ENCODE results near the gene NR1D2.

NR1D2 gene

DNA sequence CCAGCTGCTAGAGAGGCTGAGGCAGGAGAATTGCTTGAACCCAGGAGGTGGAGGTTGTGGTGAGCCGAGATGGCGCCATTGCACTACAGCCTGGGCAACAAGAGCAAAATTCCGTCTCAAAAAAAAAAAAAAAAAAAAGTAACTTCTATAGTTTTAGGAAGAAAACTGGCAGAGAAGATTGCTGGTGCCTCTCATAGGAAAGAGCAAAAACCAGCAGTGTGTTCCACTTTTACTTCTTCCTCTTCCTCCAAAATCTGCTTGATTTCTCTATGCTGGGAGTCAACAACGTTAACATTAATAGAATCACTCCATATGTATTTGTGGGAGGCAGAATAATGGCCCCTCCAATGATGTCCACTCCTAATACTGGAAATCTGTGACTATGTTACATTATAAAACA is 12.5 kb upstream of the NR1D2 start:
- no peak for DNase-seq

DNA sequence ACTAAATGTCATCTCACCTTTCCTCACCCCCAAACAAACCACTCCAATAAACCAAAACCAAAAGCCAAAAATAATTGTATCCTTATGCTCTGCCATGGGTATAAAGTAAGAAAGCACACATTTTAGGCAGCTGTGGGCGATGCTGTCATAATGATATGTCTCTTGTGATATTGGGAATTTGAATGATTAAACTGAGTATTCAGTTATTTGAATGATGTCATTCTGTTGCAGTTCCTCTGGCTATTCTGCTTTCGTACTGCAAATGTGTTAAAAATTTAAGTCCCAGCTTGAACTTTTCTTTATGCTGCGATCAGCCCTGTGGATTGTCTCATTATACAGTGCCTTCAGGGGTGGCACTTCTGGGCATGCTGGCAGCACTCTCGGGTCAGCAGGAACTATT is 10.8 kb upstream of the NR1D2 start:
- no peak for DNase-seq

DNA sequence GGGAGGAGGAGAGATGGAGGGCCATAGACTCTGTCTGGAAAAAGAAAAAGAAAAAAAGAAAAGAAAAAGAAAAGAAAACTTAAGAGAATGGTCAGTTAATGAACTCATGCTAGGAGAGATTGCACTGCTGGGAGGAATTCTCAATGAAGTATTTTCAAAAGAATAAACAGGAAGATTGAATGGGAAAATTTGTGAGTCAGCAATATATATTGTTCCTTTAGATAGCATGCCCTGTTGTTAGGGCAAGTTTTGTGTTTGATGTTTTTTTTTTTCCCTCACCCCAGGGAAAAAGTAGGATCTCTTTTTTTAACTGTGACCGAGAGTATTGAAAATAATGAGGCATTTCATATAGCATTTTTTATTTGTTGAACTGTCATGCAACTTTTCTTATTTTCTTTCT is 7.8 kb upstream of the NR1D2 start:
- no peak for DNase-seq

DNA sequence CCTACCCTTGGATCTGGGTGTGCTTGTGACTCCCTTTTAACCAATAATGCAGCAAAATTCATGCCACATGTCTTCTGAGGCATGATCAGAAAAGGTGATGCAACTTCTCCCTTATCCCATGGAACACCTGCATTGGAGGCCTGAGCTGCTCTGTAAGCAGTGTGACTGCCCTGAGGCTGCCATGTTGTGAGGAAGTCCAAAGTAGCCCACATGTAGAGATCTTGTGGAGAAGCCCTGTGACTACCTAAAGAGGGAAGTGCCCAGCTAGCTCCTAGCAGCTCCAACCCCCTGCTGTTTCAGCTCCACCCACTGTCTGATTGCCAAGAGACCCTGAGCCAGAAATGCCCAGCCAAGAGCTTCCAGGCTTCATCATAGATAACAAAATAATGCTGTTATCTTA is 6.4 kb upstream of the NR1D2 start:
- no peak for DNase-seq

DNA sequence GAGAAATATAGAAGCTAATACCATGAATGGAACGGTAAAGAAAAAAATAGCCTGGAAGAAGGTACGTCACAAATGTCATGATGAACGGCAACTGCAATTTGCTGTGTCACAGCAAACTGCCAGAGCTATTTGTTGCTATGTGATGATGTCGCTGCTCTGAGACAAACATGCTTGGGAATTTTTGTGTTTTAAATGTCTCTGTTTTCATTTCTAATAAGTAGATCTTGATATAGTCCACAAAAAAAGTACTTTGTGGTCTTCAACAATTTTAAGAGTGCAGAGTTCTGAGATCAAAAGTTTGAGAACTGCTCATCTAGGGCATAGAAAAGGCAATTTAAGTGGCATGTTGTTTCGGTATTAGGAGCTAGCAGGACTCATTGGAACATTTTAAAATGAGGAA is 4.3 kb upstream of the NR1D2 start:
- DNase-seq: no peak

DNA sequence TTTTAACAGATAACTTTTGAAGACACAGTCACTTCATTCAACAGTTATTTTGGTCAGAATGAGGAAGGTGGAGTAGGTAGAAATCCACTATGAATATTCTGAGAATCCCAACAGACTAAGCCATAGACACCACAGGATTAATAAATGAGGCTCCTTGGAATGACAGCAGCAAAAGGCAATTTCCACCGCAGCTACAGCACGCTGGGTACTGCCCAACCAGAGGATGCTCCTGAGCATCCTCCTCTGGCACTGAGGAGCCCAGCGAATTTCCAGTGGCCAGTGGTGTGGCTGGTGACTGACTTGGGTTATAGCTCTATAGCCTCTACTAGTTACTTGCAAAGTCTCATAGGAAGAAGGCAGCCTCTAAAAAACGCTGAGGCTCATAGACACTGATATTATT is 3.6 kb upstream of the NR1D2 start:
- DNase-seq: no peak

DNA sequence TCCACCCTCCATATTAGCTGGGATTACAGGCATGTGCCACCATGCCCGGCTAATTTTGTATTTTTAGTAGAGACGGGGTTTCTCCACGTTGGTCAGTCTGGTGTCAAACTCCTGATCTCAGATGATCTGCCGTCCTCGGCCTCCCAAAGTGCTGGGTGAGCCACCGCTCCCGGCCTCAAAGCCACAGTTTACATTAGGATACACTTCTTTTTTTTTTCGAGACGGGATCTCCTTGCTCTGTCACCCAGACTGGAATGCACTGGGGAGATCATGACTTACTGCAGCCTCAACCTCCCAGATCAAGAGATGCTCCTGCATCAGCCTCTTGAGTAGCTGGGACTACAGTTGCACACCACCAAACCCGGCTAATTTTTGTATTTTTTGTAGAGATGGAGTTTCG is 2.5 kb upstream of the NR1D2 start:
- DNase-seq: no peak

DNA sequence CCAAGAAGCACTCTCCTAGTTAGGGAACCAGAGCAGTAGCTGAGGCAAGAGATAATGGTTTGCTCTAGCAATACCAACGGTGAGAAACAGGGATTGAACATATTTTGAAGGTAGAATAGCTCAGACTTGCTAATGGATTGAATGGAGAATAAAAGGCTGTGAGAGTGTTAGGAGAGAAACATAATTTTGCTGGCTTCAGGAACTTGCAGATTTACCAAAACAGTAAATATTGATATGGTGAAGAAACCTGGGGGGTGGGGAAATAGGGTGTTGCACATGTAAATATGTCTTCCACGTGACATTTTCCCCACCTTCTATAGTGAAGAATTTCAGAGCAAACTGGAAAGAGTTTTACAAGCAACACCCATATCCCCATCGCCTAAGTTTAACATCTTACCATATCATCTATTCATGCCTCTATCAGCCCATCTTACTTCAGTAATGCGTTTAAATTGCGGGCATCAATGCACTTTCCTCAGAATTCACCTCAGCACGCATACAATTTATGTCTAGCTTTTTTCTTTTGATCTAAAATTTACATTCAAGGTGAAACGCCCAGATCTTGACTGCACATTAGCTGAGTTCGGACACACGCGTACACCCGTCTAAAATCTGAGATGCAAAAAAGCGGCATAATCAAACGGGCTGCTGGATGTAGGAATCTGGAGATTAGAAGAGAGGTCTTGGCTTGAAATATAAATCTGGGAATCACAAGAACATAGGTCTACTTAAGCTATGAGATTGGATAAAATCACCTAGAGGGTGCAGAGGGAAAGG is 891 bp upstream of the NR1D2 start:
- no peak for DNase-seq

DNA sequence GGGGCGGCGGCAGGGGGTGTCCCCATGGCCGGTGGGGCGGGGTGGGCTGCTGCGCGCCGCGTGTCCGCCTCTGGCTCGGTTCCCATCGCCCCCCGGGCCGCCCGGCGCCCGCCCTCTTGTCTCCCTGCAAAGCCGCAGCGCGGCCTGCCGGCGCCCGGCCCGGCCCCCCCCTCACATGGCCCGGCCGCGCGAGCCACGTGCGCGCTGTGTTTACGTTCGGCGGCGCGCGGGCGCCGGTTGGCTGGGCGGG is 502 bp downstream of the NR1D2 start:
- no peak for DNase-seq

DNA sequence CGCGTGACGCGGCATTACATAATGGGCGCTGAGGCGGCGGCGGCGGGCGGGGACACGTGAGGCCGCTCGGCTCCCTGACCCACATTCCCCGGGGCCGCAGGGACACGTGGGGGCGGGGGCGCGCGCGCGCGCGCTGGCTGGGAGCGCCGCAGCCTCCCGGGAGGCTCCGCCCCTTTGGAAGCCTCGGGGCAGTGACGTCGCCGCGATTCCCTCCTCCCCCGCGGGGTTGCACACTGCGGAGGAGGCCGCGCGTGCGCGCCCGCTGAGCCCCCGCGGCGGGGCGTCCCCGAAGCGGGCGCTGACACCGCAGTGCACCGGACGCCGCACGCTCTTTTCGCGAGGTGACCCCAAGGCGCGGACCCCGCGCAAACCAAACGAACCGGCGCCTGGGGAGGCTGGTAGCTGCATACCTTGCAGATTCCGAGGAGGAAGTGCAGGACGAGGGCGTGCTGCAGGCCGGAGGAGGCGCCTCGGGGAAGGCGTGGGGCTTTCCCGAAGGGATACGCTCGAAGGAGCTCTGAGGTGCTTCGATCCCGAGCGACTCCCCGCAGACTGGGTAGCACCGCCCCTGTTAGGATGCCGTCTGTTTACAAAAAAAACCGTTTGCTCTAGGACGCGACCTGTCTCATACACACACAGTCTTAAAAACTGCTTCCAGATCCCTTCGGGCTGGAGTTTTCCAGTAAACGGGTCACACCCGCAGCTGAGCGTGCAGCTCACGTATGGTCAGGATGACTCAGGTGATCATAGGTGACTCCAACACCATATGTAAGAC is 1.0 kb downstream of the NR1D2 start:
- DNase-seq: peak; percentile 99

DNA sequence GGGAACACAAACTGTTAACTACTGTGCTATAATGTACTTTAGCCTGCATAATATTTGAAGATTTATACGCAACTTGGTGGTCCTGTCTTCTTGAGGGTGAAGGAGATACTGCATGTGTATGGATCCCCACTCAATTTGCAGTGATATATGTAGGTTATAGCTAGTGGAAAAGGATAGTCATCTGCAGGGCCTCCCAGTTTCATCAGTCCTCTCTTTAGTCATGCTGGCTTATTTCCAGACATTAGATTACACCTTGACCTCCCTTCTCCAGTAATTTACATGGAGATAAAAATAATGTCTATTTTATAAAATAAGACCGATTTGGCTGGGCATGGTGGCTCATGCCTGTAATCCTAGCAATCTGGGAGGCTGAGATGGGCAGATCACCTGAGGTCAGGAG is 3.7 kb downstream of the NR1D2 start:
- no peak for DNase-seq

DNA sequence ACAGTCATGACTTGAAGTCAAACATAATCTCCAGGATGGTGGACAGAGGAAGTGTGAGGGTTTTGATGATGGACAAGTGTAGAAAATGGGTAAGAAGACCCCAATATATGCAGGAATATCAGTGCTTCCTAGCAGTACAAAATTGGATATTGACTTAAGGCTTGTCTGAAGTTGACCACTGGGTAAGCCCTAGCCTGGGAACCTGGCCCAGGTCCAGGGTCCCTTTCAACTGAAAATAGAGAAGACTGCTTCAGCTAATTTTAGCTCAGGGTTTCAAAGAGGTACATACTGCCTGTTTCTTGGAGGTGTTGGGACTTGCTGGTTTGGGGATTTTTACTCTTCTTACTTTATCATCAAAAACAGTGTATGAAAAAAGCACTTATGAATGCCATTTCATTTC is 4.7 kb downstream of the NR1D2 start:
- DNase-seq: no peak

DNA sequence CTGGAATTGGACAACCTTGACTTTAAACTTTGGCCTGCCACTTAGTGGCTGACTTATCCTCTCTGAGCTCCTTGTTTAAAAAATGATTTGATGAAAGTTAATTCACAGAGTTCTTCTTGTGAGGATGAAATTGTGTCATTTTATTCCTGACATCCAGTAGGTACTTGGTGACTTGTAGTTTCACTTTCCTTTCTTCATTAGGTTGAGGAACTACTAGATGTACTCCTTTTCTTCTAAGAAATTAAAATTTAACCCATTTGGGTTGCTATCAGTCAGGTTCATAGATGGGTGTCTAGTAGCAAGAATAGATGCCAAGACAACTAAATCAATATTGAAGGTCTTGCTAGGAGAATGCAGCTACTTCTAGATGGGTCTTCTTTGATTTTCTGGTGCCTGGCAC is 5.2 kb downstream of the NR1D2 start:
- DNase-seq: no peak

DNA sequence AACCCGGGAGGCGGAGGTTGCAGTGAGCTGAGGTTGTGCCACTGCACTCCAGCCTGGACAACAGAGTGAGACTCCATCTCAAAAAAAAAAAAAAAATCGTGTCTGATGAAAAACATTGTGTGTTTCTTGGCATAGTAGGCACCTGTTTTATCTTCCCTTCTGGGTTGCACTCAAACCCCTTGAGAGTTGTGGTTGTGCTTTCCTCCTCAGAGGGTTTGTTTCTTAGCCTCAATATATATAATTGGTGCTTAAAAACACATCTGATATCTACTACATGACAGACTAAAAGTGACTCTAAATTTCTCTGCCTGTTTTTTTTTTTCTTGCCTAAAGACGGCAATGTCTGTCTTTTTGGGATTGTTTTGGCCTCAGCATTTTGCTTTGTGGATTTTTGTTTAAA is 7.6 kb downstream of the NR1D2 start:
- DNase-seq: no peak

DNA sequence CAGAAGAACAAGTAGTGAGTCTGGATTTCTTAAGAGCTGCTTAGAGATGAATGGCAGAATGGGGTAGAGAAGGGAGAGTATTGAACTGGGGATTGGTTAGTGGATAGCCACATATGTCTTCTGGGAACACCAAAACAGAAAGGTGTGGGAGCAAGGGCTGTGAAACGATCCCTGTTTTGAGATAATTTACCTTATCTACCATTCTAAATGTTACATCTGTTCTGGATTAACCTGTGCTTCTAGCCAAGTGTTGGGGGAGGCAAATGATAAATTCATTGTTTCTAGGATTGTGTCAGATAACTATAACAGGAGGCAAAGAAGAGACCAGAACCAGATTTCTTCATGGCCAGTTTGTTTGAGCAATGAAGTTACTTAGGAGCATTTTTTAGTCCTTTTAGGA is 8.4 kb downstream of the NR1D2 start:
- DNase-seq: no peak

DNA sequence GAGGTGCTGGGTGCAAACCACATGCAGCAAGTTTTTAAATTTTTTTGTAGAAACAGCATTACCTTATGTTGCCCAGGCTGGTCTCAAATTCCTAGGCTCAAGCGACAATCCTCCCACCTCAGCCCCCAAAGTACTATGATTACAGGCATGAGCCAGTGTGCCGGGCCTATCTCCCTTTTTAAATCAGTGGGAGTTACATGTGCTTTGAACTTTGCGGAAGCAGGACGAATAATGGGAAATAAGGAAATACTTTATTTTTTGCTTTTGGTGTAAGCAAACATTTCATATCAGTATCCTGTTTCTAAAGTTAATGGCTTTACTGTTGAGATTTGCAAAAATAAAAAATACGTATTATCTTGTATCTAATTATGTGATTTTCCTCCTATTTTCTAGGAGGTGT is 9.1 kb downstream of the NR1D2 start:
- DNase-seq: no peak

DNA sequence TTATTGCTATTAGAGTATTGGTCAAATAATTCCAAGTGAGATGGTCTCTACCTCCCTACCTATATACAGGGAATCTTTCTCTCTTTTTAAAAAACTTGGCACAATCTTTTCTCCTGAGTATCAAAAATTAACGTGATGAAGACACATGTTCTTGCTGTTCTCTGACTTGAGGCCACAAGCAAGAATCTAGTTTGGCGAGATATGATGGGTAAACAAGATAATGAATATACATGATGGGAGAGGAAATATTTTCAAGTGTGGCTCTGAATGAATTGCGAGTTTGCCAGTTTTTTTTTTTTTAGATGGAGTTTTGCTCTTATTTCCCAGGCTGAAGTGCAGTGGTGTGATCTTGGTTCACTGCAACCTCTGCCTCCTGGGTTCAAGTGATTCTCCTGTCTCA is 11.6 kb downstream of the NR1D2 start:
- no peak for DNase-seq

DNA sequence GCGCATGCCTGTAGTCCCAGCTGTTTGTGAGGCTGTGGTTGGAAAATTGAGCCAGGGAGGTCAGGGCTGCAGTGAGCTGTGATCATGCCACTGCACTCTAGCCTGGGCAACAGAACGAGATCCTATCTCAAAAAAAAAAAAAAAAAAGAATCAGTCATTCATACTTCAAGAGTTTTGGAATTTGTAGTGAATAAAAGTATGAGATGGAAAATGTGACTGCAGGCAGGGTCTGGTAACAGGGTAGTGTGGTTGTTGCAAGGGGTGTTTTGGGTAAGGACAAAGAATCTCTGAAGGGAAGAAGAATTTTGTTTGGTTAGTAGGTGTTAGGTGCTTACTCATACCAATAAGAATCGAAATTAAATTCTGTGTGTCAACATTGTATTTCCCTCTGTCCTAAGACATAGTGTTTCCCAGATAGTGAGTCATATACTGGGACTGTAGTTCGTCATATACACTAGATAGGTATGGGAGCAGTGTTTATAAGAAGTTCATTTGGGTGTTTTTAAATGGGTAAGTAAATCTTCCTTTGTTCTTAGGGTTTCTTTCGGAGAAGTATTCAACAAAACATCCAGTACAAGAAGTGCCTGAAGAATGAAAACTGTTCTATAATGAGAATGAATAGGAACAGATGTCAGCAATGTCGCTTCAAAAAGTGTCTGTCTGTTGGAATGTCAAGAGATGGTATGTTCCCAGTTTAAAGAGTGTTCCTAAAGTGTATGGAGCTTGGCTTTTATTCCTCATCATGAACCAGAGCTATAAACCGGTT is 14.2 kb downstream of the NR1D2 start:
- no peak for DNase-seq

DNA sequence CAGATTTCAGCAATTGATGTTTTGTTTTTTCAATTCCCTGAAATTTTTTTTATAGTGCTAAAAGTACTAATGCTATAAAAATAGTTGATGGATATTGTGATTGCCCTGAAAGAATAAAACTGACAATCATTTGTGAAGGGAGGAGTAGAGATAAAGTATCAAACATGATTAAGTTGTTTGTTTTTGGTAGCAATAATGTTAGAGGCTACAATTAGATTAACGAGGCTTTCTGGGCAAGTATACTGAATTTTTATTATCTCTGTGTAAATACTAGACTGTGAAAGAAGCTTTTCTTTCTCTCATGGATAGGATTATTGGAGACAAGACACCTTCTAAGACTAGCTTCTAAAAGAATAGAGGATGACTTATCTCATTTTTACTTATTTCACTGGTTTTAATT is 15.6 kb downstream of the NR1D2 start:
- DNase-seq: no peak

DNA sequence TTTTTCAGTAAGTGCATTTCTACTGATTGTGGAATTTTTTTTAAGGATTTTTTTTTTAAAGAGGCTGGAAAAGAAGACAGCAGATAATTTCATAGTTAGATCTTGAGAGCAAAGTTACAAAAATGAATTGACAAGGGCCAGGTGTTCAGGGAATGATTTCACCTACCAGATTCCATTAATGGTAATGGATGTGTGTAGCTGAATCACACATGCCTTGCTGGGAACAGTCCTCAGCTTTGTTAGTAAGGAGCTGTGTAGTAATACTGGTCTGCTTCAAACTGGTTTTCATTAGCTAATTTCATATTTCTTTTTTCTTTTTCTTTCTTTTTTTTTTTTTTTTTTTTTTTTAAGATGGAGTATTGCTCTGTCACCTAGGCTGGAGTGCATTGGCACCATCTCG is 16.0 kb downstream of the NR1D2 start:
- DNase-seq: no peak

DNA sequence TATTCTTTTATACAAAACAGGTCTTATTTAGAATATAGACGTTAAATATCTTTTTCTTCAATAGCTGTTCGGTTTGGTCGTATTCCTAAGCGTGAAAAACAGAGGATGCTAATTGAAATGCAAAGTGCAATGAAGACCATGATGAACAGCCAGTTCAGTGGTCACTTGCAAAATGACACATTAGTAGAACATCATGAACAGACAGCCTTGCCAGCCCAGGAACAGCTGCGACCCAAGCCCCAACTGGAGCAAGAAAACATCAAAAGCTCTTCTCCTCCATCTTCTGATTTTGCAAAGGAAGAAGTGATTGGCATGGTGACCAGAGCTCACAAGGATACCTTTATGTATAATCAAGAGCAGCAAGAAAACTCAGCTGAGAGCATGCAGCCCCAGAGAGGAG is 16.8 kb downstream of the NR1D2 start:
- no peak for DNase-seq

DNA sequence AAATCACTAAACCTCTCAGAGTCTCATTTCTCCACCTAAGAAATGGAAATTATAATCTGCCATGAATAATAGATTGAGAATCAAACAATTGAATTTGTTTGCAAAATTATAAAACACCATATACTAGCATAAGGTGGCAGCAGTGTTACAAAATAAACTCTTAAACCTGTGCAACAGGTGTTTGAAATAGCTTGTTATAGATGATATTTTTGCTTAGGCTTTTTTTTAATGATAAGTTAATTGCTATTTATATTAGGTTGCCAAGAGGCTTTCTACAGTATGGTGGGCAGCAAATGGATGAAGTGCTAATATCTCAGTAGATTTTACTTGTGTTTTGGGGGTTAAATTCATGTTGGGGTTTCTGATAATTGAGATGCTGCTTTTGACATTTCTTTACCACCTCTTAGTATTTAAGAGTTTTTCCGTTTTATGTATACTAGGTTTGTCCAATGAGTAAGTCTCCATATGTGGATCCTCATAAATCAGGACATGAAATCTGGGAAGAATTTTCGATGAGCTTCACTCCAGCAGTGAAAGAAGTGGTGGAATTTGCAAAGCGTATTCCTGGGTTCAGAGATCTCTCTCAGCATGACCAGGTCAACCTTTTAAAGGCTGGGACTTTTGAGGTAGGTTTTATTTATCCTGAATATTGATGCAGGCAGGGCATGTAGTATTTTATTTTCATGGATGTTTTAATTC is 19.6 kb downstream of the NR1D2 start:
- no peak for DNase-seq

DNA sequence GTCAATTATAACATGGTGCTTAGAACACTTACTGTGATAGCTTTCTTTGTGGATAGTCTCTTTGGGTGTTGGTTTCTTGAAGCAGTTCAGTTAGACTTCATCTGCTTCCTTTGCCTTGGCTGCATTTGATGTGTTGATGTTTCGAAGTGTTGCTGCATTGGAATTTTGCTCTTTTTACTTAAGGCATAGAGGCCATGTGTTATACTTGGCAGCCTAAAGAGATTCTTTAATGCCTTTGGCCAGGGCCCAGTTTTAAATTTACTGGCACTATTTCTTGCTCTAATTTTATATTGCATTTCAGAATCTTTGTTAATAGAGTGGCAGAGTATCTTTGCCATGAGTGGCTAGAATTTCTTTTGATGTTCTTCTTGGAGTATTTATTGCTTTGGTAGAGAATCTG is 21.2 kb downstream of the NR1D2 start:
- no peak for DNase-seq
